Measurements from ENCODE around the gene ACVRL1.

The ACVRL1 gene

DNA sequence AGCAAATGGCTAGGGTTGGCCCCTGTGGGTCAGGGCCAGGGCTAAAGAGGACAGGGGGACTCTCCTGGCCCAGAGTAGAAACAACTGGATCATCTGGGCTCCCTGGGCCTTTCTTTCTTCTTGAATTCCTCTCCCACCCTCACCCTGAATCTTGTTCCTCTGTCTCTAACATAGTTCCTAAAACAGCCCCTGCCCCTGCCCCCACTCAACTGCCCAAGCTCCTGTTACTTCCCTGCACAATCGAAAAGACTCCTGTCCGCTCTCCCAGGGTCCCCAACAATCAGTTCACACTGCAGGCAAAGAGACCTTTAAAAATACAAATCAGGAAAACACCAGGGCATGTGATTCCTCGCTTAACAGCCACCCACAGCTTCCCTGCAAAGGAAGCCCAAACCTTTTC, 37.4 kb upstream of the ACVRL1 start:
- TF ChIP-seq, protein P1, sequence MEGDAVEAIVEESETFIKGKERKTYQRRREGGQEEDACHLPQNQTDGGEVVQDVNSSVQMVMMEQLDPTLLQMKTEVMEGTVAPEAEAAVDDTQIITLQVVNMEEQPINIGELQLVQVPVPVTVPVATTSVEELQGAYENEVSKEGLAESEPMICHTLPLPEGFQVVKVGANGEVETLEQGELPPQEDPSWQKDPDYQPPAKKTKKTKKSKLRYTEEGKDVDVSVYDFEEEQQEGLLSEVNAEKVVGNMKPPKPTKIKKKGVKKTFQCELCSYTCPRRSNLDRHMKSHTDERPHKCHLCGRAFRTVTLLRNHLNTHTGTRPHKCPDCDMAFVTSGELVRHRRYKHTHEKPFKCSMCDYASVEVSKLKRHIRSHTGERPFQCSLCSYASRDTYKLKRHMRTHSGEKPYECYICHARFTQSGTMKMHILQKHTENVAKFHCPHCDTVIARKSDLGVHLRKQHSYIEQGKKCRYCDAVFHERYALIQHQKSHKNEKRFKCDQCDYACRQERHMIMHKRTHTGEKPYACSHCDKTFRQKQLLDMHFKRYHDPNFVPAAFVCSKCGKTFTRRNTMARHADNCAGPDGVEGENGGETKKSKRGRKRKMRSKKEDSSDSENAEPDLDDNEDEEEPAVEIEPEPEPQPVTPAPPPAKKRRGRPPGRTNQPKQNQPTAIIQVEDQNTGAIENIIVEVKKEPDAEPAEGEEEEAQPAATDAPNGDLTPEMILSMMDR (IDR thresholded peaks at IDR 0.05; ENCODE audit: extremely low read depth, missing control alignments): no peak
- no peak for DNase-seq (ENCODE audit: low spot score)

DNA sequence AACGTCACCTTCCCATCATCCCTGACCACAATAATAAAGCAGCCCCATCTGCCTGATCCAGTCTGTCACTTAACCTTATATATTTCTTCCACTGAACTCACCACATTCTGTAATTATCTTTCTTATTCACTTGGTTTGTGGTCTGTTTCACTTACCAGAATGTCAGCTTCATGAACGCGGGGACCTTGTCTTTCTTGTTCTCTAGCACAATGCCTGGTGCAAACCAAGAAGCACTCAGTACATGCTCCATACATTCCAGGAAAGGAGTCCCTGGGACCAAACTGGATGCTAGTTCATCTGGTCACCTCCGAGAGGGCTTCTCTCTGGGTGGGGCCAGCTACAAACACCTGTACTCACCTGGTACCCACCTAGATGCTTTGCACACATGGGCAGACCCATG, 36.8 kb upstream of the ACVRL1 start:
- DNase-seq (ENCODE audit: low spot score): no peak
- TF ChIP-seq, protein P1 (IDR thresholded peaks at IDR 0.05; ENCODE audit: extremely low read depth, missing control alignments): no peak

DNA sequence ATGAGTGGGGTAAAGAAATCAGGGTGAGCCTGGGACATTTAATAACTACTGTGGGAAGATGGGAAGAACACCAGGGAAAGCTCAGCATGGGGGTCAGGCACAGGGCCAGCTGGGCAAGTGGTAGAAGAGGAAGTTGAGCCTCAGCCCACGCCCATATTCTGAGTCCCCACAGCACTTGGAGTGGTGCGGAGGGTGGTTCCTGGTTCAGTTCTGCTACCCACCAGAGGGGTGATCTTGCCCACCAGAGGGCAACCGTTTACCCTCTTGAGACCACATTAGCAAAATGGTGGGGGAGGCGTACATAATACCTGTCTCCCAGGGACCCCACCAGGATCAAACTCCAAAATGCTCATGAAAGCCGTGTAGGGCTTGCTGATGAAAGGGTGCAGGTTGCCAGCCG, 36.2 kb upstream of the ACVRL1 start:
- TF ChIP-seq, protein P1 (IDR thresholded peaks at IDR 0.05; ENCODE audit: extremely low read depth, missing control alignments): no peak
- no peak for DNase-seq (ENCODE audit: low spot score)

DNA sequence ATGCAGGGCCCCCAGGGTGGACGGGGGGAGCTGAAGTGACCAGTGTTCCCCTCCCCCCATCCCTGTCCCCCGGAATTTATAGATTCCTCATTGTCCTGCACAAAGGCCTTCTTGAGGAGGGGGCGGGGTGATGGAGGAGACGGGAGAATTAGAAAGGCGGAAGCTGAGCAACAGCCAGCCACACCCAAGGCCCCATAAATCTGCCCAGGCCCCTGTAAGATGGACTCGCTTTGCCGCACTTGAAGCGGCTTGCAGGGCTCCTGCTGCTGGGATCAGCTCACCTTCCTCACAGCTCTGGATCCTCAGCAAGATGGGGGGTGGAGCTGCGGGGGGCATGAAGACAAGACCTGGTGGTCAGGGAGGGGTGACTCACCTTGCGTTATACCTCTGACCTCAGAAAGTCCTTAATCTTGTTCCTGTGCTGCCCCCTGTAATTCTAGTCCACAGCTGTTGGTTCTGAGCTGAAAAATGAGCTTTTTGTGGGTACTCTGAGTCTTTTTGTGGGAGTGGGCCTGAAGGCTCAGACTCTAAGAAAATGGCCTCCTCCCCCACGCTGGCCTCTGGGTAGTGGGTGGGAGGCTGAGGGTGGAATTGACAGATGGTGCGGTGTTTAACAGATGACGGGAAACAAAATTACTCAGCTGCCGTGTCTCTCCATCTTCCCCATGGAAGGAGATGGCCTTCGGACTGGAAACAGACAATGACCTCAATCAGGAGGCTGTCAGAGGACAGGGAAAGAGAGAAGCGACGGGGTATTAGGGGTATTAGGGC, 35.2 kb upstream of the ACVRL1 start:
- no peak for DNase-seq (ENCODE audit: low spot score)
- TF ChIP-seq, protein P1 (IDR thresholded peaks at IDR 0.05; ENCODE audit: extremely low read depth, missing control alignments): no peak

DNA sequence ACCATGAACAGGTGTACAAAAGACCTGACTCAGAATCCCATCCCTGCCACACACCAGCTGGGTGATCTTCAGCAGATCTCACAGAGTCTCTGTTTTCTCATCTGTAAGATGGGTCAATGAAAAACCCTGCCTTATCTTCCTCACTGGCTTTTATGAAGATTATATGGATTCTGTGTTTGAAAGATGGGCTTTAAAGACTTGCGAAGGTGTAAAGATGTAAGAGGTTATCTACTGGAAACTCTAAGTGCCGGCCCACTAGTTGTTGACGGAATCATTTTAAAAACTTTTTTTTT, 34.7 kb upstream of the ACVRL1 start:
- TF ChIP-seq, protein P1 (IDR thresholded peaks at IDR 0.05; ENCODE audit: extremely low read depth, missing control alignments): no peak
- DNase-seq (ENCODE audit: low spot score): no peak

DNA sequence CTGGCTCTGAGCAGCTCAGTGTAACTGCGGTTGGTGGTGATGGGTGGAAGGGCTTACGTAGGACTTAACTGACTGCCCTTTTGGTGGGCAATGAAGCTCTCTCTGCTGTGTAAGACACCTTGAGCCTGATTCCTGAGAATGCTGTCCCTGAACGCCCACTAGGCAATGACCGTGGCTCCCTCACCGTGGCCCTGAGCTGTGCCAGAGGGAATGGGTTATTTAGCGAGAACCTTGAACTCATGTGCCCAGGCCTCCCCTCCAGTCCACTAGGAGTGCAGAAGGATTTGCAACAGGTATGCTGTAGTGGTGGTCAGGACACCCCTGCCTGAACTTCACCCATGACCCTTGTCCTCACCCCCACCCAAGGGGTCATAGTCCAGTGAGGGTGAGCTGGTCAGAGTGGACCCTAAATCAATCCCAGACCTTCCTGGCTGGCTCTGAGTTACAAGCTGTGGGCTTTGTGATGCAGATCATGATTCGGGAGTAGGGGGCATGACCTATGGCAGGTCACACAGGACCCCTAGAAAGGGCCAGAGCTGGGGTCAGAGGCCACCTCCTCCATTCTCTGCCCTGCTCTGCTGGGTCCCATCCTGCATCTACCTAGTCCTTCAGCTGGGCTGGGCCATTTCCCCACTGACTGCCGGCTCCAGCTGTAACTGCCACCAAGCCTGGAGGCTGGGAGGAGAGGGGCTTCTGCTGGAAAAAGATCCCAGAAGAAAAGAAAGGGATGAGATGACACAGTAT, 33.9 kb upstream of the ACVRL1 start:
- TF ChIP-seq, protein P1 (IDR thresholded peaks at IDR 0.05; ENCODE audit: extremely low read depth, missing control alignments): no peak

DNA sequence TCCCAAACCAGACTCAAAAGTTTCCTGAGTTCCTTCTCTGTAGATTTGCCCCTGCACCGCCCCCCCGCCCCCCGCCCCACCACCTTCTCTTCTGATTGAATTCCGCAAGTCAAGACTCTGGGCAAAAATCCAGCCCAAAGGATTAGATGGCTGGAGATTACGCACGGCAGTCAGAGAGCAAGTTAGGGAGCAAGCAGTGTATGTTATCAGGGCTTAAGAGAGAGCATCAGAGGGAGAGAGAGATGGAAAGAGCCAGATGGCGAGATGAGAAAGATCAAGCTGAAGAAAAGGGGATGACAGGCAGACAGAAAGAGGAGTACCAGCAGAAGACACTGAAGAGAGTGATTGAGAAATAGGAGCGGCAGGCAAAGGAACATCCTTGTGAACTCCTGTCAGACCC, 33.3 kb upstream of the ACVRL1 start:
- TF ChIP-seq, protein P1 (IDR thresholded peaks at IDR 0.05; ENCODE audit: extremely low read depth, missing control alignments): no peak
- no peak for DNase-seq (ENCODE audit: low spot score)

More for the DNA sequence above, 33.9 kb upstream of the ACVRL1 start:
- no peak for DNase-seq (ENCODE audit: low spot score)
